BLaER1 treated with 17β-estradiol and CSF1 and Interleukin-3, amounts not matched to agents 10 nM and 100 nM (cell line): ENCODE data around the gene SRPX.
A peak's percentile ranks its signal among the peaks of the same experiment; 100 is the strongest.

ENCODE experiments used
- H3K27ac ChIP-seq, 11 experiments: shearing (Covaris generic); formaldehyde crosslinking; 2 replicates each; pipeline ENCODE4 v1.8.1; 2022
- H3K27me3 ChIP-seq, 11 experiments: shearing (Covaris generic); formaldehyde crosslinking; 2 replicates each; pipeline ENCODE4 v1.8.1; 2022
- H3K36me3 ChIP-seq, 11 experiments: shearing (Covaris generic); formaldehyde crosslinking; 2 replicates each; pipeline ENCODE4 v1.8.1; 2022
- H3K4me1 ChIP-seq, 10 experiments: shearing (Covaris generic); formaldehyde crosslinking; 2 replicates each; pipeline ENCODE4 v1.8.1; 2022
- H3K4me2 ChIP-seq, 11 experiments: shearing (Covaris generic); formaldehyde crosslinking; 2 replicates each; pipeline ENCODE4 v1.8.1; 2022
- H3K4me3 ChIP-seq, 10 experiments: shearing (Covaris generic); formaldehyde crosslinking; 2 replicates each; pipeline ENCODE4 v1.8.1; 2022
- H3K9ac ChIP-seq, 11 experiments: shearing (Covaris generic); formaldehyde crosslinking; 2 replicates each; pipeline ENCODE4 v1.8.1; 2022
- H3K9me3 ChIP-seq, 11 experiments: shearing (Covaris generic); formaldehyde crosslinking; replicated peaks in 1 of 11; 2 replicates each; pipeline ENCODE4 v1.8.1; 2022
- H4K20me1 ChIP-seq, 11 experiments: shearing (Covaris generic); formaldehyde crosslinking; 2 replicates each; pipeline ENCODE4 v1.8.1; 2022
- Cebpa-rat ChIP-seq, 11 experiments: shearing (Covaris generic); IDR thresholded peaks; 2 replicates each; pipeline ENCODE4 v1.8.1; 2022

SRPX gene

DNA sequence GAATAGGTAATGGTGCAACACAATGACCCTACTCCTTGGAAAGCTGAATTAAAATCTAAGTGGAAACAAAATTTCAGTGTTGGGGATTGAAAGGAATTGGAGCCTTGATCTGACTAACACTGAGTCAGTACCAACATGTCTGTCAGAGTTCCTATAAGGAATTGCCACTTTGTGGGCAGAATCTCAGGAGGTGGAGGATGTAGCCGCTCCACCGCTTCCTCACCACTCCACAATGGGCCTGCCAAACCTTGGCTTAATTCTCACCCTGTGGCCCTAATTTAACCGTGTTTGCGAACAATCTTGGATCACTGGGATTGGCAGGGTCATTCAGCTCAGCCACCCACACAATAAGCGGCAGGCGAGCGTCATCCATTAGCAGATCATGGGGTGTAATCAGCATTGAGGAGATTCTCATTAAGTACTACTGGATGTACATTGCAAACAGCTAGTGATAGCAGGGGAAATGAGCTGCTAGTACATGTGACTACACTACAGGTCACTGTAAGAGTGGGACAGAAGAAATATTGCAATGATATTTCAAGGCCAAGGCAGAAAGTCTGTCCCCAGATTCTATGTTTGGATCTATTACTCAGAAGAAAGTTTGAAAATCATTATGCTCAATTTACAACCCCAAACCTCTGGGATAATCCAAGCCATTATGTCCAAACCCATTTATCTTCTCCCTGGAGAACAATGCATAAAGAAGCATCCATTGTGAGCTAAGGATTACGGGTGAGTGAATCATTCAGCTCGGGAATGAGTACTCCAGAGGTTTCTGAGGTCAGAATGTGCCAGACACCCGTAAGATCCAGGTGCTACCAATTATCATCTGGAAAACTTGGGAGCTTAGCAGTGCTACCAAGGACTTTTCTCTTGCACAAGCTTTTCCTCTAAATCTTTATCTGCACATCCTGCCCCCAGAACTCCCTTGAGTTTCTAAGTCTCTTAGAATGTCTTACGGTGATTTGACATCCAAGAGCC, 5.8 kb downstream of the SRPX start:
- H3K36me3 ChIP-seq = no peaks in the 10 kb centered on the region
- no peak for TF ChIP-seq Cebpa-rat (IDR thresholded peaks at IDR 0.05)
- no peak overlapping the region for H3K4me2 ChIP-seq

DNA sequence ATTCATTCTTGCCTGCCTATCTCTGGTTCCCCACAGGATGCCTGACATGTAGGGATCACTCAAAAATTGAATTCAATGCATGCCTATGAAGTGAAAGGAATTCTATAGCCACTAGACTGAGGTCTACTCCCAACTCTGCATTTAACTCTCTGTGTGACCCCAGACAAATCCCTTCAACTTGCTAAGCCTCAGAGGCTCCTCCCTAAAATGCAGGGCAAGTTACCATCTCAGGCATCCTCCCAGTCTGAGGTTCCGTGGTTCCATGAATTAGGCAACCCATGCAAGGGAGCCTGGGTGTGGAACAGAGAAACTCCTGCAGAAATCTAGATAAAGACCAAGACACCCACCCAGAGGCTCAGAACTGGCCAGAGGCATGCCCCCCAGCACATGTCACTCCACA, 6.6 kb downstream of the SRPX start:
- H3K27me3 ChIP-seq = peaks cover 0 to 7% (median 3%) of the 10 kb centered on the region in 11 experiments; a peak in 9 of 22 replicates
- no peak overlapping the region for H3K9ac ChIP-seq
- no peaks in the 10 kb centered on the region for H4K20me1 ChIP-seq
- H3K27ac ChIP-seq = no peak overlapping the region
- no peak overlapping the region for H3K4me3 ChIP-seq
- H3K36me3 ChIP-seq = no peaks in the 10 kb centered on the region
- TF ChIP-seq Cebpa-rat (IDR thresholded peaks at IDR 0.05) = no peak
- H3K4me1 ChIP-seq = peaks cover 0 to 9% (median 0%) of the 10 kb centered on the region in 10 experiments; a peak in 7 of 20 replicates
- no peaks in the 10 kb centered on the region for H3K9me3 ChIP-seq
- no peak overlapping the region for H3K4me2 ChIP-seq

More for the DNA sequence above, 5.8 kb downstream of the SRPX start:
- Histone ChIP-seq H4K20me1 (no peaks in the 10 kb centered on the region), H3K4me1 (peaks cover 0 to 9% (median 5%) of the 10 kb centered on the region in 10 experiments; a peak in 9 of 20 replicates), H3K9ac (no peak overlapping the region), H3K9me3 (no peaks in the 10 kb centered on the region), H3K27me3 (peaks cover 5 to 15% (median 11%) of the 10 kb centered on the region in 11 experiments; a peak in 21 of 22 replicates), H3K4me3 (no peak overlapping the region), H3K27ac (no peak overlapping the region)

DNA sequence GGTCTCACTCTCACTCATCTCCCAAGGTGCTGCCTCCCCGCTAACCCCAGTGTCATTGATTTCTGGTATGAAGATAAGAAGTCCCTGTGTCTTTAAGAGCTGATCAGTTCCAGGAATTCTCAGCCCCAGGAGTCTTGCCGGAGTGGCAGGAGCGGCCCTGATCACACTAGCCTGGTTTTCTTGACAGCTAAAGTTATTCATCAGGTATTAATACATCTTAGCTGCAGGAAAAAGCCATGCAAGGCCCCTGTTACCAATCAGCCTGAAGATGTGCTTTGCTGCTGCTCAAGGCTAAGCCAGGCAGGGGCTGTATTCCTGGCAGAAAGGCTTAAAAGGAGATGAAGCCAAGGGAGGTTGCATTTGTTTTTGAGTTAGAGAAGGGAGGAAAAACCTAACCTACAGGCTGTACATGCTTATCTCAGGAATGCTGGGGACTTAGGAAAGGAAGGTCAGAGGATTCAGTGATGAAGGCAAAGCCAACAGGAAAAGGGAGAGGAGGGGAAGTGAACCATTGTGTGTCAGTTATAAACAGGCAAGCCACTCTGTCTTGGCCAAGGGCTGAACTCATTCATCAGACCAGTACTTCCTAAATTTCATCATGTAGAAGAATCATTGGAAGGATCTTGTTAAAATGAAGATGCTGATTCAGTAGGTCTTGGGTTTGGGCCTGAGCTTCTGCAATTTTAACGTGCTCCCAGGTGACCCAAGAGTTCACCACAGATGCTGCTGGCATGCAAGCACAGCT, 8.6 kb downstream of the SRPX start:
- Histone ChIP-seq H3K4me1 (peaks cover 0 to 9% (median 0%) of the 10 kb centered on the region in 10 experiments; a peak in 7 of 20 replicates), H3K4me3 (no peak overlapping the region), H3K27me3 (no peaks in the 10 kb centered on the region), H3K9me3 (no peaks in the 10 kb centered on the region), H3K27ac (no peak overlapping the region), H3K9ac (no peak overlapping the region), H4K20me1 (no peaks in the 10 kb centered on the region), H3K36me3 (no peaks in the 10 kb centered on the region), H3K4me2 (peak overlapping the region in 3 of 11 experiments; percentile 15 to 32 (median 27); a peak in 5 of 22 replicates)
- no peak for TF ChIP-seq Cebpa-rat (IDR thresholded peaks at IDR 0.05)

DNA sequence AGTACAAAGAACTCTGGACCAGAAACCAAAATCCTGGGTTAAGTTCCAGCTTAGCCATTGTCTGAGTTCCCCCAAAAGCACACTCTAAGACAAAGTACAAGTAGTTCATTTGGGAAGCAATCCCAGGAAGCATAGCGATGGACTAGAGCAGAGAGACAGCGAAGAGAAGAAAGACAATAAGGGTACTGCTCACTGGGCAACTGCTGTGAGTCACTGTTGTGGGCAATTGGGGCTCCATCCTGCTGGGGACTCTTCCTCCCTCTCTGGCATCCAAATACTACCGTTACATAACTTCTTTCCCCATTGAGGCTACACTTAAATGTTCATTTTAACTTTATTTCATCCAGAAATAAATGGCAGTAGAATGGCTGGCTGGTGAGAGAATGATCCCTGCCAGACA, 14.1 kb downstream of the SRPX start:
- H4K20me1 ChIP-seq = no peaks in the 10 kb centered on the region
- no peaks in the 10 kb centered on the region; a peak in 1 of 22 replicates for H3K9me3 ChIP-seq
- no peak overlapping the region for H3K27ac ChIP-seq
- H3K9ac ChIP-seq = no peak overlapping the region
- no peaks in the 10 kb centered on the region for H3K36me3 ChIP-seq
- peaks cover 0 to 1% (median 0%) of the 10 kb centered on the region in 10 experiments; a peak in 1 of 20 replicates for H3K4me1 ChIP-seq
- no peak for TF ChIP-seq Cebpa-rat (IDR thresholded peaks at IDR 0.05)
- H3K27me3 ChIP-seq = no peaks in the 10 kb centered on the region
- no peak overlapping the region for H3K4me3 ChIP-seq
- H3K4me2 ChIP-seq = no peak overlapping the region

DNA sequence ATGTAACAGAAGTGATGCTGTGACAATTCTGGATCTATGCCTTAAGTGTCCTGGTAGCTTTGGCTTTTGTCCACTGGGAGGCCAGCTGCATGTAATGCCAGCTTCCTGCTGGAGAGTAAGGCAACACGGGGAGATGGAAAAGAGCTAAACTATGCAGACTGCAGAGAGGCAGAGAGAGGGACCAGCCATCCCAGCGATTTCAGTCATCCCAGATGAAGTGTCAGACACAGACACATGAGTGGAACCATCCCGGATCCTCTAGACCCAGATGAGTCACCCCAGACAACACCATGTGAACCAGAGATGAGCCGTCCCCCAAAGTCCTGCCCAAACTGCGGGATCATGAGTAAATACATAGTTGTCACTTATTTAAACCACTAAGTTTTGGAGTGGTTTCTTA, 14.6 kb downstream of the SRPX start:
- no peaks in the 10 kb centered on the region; a peak in 1 of 22 replicates for H3K9me3 ChIP-seq
- H4K20me1 ChIP-seq = no peaks in the 10 kb centered on the region
- no peak overlapping the region for H3K4me3 ChIP-seq
- no peak overlapping the region for H3K27ac ChIP-seq
- H3K4me2 ChIP-seq = no peak overlapping the region
- no peaks in the 10 kb centered on the region for H3K36me3 ChIP-seq
- no peaks in the 10 kb centered on the region for H3K27me3 ChIP-seq
- no peaks in the 10 kb centered on the region for H3K4me1 ChIP-seq
- no peak overlapping the region for H3K9ac ChIP-seq
- TF ChIP-seq Cebpa-rat (IDR thresholded peaks at IDR 0.05) = no peak

GRCh38 chrX:38205039-38205438, 15.6 kb downstream of the SRPX start:
- H3K9me3 ChIP-seq = no peaks in the 10 kb centered on the region; a peak in 1 of 22 replicates
- H3K4me3 ChIP-seq = no peak overlapping the region
- H3K36me3 ChIP-seq = no peaks in the 10 kb centered on the region
- no peaks in the 10 kb centered on the region for H3K4me1 ChIP-seq
- H3K27me3 ChIP-seq = no peaks in the 10 kb centered on the region
- H3K27ac ChIP-seq = no peak overlapping the region
- no peak overlapping the region for H3K9ac ChIP-seq
- no peak for TF ChIP-seq Cebpa-rat (IDR thresholded peaks at IDR 0.05)
- no peaks in the 10 kb centered on the region for H4K20me1 ChIP-seq
- no peak overlapping the region for H3K4me2 ChIP-seq

GRCh38 chrX:38192007-38192810, 28.5 kb downstream of the SRPX start:
- Histone ChIP-seq H3K36me3 (no peaks in the 10 kb centered on the region), H3K9me3 (no peaks in the 10 kb centered on the region), H3K9ac (no peak overlapping the region), H3K4me3 (no peak overlapping the region), H3K4me2 (no peak overlapping the region), H3K27ac (no peak overlapping the region), H4K20me1 (no peaks in the 10 kb centered on the region), H3K27me3 (no peaks in the 10 kb centered on the region), H3K4me1 (peaks cover 0 to 6% (median 0%) of the 10 kb centered on the region in 10 experiments; a peak in 1 of 20 replicates)
- no peak for TF ChIP-seq Cebpa-rat (IDR thresholded peaks at IDR 0.05)

DNA sequence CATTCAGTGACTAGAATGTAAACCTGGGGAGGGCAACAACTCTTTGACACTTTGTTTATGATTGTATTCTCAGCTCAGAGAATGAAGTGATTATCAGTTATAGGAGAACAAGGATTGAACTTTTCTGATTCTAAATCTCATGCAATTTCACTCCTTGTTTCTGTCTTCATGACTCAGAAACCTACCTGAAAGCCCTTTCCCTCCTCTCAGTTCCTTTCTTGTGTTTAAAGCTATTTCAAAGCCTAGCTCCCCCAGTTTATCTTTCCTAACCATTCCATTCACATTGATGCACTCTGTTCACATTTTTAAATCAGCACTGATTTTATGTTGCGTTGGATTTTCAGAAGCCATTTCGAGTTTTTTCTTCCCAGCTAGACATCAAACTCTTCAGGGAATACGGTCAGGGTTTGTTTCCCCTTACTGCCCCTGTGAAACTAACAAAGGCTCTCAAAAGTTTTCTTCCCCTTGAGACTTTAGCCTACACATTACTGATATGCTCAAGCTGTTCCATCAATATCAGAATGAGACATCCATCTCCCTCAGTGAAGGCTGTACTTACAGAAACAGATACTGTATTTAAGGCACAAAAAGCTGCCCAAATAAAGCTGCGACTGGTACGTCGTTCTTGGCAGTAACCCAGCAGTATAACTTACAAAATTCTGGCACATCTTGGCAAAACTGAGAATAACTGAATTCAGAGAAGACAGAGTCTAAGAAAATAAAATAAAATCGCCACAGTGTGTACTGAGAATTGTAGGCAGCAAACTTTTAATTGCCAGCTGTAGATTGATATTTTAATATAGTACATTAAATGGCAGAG, 31.0 kb downstream of the SRPX start:
- H3K9me3 ChIP-seq = peaks cover 0 to 13% (median 0%) of the 10 kb centered on the region in 11 experiments; a peak in 4 of 22 replicates
- no peak for TF ChIP-seq Cebpa-rat (IDR thresholded peaks at IDR 0.05)
- H3K36me3 ChIP-seq = no peaks in the 10 kb centered on the region
- H3K4me2 ChIP-seq = peak overlapping the region in 1 of 11 experiments; percentile 18; a peak in 1 of 22 replicates
- H3K9ac ChIP-seq = no peak overlapping the region
- H3K4me3 ChIP-seq = no peak overlapping the region
- no peaks in the 10 kb centered on the region for H4K20me1 ChIP-seq
- H3K4me1 ChIP-seq = peaks cover 0 to 6% (median 0%) of the 10 kb centered on the region in 10 experiments; a peak in 2 of 20 replicates
- H3K27ac ChIP-seq = no peak overlapping the region
- H3K27me3 ChIP-seq = no peaks in the 10 kb centered on the region
